Measurements from ENCODE around the gene APOL1.

DNA sequence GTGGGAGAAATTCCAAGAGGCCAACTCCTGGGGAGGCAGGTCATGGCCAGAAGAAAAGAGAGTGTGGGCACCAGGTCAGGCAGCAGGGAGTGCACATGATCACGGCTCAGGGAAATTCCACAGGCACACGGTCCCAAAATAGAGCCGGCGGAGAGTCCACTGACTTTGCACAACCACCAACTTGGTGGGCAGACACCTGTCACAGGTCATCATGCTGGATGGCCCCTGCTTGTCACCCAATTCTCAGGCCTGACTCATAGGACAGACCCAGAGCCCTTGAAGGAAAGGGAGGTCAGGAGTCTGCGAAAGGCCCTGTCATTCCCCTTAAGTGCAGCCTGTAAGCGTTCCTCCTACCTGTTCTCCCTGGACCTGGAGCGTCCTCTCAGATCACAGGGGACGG lies 29.4 kb upstream of the APOL1 start:
- TF ChIP-seq POLR2A (IDR thresholded peaks at IDR 0.05; ENCODE audit: low read length) (no peak), GATA1 (IDR thresholded peaks at IDR 0.05; ENCODE audit: low read depth, low read length) (no peak)
